SU-DHL-6 (cell line): ENCODE measurements around the gene EIF4A3.

ENCODE experiments used
- H2AFZ ChIP-seq: fragments of 200-600 bp; sonication (generic); 2 replicates; pipeline ENCODE4 v1.6.1; 2014; ENCODE audit warnings: low read depth, mild to moderate bottlenecking, moderate library complexity, mixed read lengths, antibody characterized with exemption, low read length; ENCODE audit not compliant: severe bottlenecking
- H3F3A ChIP-seq: fragments of 200-600 bp; shearing (Covaris generic); 2 replicates; pipeline ENCODE4 v1.6.0; 2016; ENCODE audit warnings: antibody characterized with exemption, mild to moderate bottlenecking; ENCODE audit not compliant: insufficient read depth
- H3K27ac ChIP-seq: fragments of 200-600 bp; sonication (generic); 2 replicates; pipeline ENCODE4 v1.5.1; 2016; ENCODE audit warnings: low read depth, mild to moderate bottlenecking, low read length, moderate library complexity, mixed read lengths
- H3K27me3 ChIP-seq: fragments of 200-600 bp; sonication (generic), shearing (Covaris generic); 2 replicates; pipeline ENCODE4 v1.6.0; 2014; ENCODE audit warnings: mild to moderate bottlenecking, low read length
- H3K36me3 ChIP-seq: fragments of 200-600 bp; sonication (generic); 2 replicates; pipeline ENCODE4 v1.6.1; 2014; ENCODE audit warnings: mild to moderate bottlenecking, low read length, mixed read lengths
- H3K4me2 ChIP-seq: fragments of 300-600, 200-600 bp; shearing (Covaris generic), sonication (generic); 2 replicates; pipeline ENCODE4 v1.6.0; 2014; ENCODE audit warnings: low read length, low read depth, mild to moderate bottlenecking; ENCODE audit not compliant: poor library complexity, severe bottlenecking
- H3K4me3 ChIP-seq: fragments of 200-600 bp; sonication (generic); 2 replicates; pipeline ENCODE4 v1.5.1; 2014; ENCODE audit warnings: antibody characterized with exemption, low read length, mild to moderate bottlenecking, mixed read lengths; ENCODE audit not compliant: insufficient read depth, poor library complexity, severe bottlenecking
- H3K79me2 ChIP-seq: fragments of 200-600 bp; sonication (generic); 2 replicates; pipeline ENCODE4 v1.6.1; 2014; ENCODE audit warnings: mild to moderate bottlenecking, low read length, moderate library complexity; ENCODE audit not compliant: insufficient read depth
- H3K9ac ChIP-seq: fragments of 200-600 bp; sonication (generic); 2 replicates; pipeline ENCODE4 v1.7.0; 2014; ENCODE audit warnings: mild to moderate bottlenecking, low read length
- H3K9me2 ChIP-seq: fragments of 200-600 bp; sonication (generic); replicated peaks from 2 replicates; pipeline ENCODE4 v1.6.1; 2014; ENCODE audit warnings: low read length; ENCODE audit not compliant: insufficient read depth
- H3K9me3 ChIP-seq: fragments of 200-600 bp; sonication (generic); 2 replicates; pipeline ENCODE4 v1.6.1; 2014; ENCODE audit warnings: low read length, mixed read lengths; ENCODE audit not compliant: insufficient read depth
- H4K20me1 ChIP-seq: fragments of 200-600 bp; sonication (generic); 2 replicates; pipeline ENCODE4 v1.6.1; 2014; ENCODE audit warnings: low read depth, mild to moderate bottlenecking, antibody characterized with exemption, low read length, moderate library complexity, mixed read lengths
- CTCF ChIP-seq: fragments of 200-600 bp; sonication (generic); IDR thresholded peaks from one replicate; pipeline ENCODE4 v1.5.1; 2017; ENCODE audit warnings: antibody characterized with exemption, mild to moderate bottlenecking, low read length, moderate library complexity; ENCODE audit not compliant: insufficient read depth, poor library complexity, severe bottlenecking
- EZH2phosphoT487 ChIP-seq: fragments of 200-600 bp; sonication (generic), shearing (Covaris generic); conservative IDR thresholded peaks from 2 replicates; pipeline ENCODE4 v1.6.1; 2018; ENCODE audit warnings: mild to moderate bottlenecking, antibody characterized with exemption, low read length, moderate library complexity, mixed read lengths

Gene EIF4A3

GRCh38 chr17:80105762-80106161 is 41.2 kb downstream of the EIF4A3 start:
- H3K9ac ChIP-seq = no peak overlapping the region
- H3K4me3 ChIP-seq = no peak overlapping the region
- H3K27me3 ChIP-seq = no peaks in the 10 kb centered on the region
- no peaks in the 10 kb centered on the region for H3F3A ChIP-seq
- TF ChIP-seq EZH2phosphoT487 = no peak
- no peak for TF ChIP-seq CTCF
- no peaks in the 10 kb centered on the region for H3K9me3 ChIP-seq
- no peaks in the 10 kb centered on the region for H4K20me1 ChIP-seq
- no peak overlapping the region for H3K4me2 ChIP-seq
- no peaks in the 10 kb centered on the region for H3K9me2 ChIP-seq
- H3K79me2 ChIP-seq = no peaks in the 10 kb centered on the region
- no peaks in the 10 kb centered on the region for H3K36me3 ChIP-seq
- no peak overlapping the region for H3K27ac ChIP-seq
- H2AFZ ChIP-seq = no peak overlapping the region

- H3K9ac ChIP-seq = no peak overlapping the region
- H3K9me2 ChIP-seq = no peaks in the 10 kb centered on the region
- H3K4me2 ChIP-seq = no peak overlapping the region
- H2AFZ ChIP-seq = no peak overlapping the region
- H3K27ac ChIP-seq = no peak overlapping the region
- TF ChIP-seq CTCF = no peak
- TF ChIP-seq EZH2phosphoT487 = no peak
- H3K4me3 ChIP-seq = no peak overlapping the region
- no peaks in the 10 kb centered on the region for H4K20me1 ChIP-seq
- H3K9me3 ChIP-seq = no peaks in the 10 kb centered on the region
- no peaks in the 10 kb centered on the region for H3F3A ChIP-seq
- H3K79me2 ChIP-seq = no peaks in the 10 kb centered on the region
- no peaks in the 10 kb centered on the region for H3K27me3 ChIP-seq
- H3K36me3 ChIP-seq = no peaks in the 10 kb centered on the region
Observed at GRCh38 chr17:80104956-80105375, 42.0 kb downstream of the EIF4A3 start.

GRCh38 chr17:80104321-80104955 is 42.5 kb downstream of the EIF4A3 start:
- TF ChIP-seq CTCF (no peak), EZH2phosphoT487 (no peak)
- Histone ChIP-seq H2AFZ (no peak overlapping the region), H3K4me2 (no peak overlapping the region), H3K4me3 (no peak overlapping the region), H3K27ac (no peak overlapping the region), H4K20me1 (no peaks in the 10 kb centered on the region), H3K9me2 (no peaks in the 10 kb centered on the region), H3K9me3 (no peaks in the 10 kb centered on the region), H3K9ac (no peak overlapping the region), H3K27me3 (no peaks in the 10 kb centered on the region), H3F3A (no peaks in the 10 kb centered on the region), H3K79me2 (no peaks in the 10 kb centered on the region), H3K36me3 (no peaks in the 10 kb centered on the region)
